GM12874 (cell line): ENCODE results near the gene ANO10.

Experiments used
- TF ChIP-seq, protein P1 (sequence below): IDR thresholded peaks from 2 replicates; pipeline ENCODE4 v1.5.1; 2011; ENCODE audit warnings: low read depth, mild to moderate bottlenecking, control low read depth, low read length, moderate library complexity; ENCODE audit not compliant: insufficient read depth

The ANO10 gene

DNA sequence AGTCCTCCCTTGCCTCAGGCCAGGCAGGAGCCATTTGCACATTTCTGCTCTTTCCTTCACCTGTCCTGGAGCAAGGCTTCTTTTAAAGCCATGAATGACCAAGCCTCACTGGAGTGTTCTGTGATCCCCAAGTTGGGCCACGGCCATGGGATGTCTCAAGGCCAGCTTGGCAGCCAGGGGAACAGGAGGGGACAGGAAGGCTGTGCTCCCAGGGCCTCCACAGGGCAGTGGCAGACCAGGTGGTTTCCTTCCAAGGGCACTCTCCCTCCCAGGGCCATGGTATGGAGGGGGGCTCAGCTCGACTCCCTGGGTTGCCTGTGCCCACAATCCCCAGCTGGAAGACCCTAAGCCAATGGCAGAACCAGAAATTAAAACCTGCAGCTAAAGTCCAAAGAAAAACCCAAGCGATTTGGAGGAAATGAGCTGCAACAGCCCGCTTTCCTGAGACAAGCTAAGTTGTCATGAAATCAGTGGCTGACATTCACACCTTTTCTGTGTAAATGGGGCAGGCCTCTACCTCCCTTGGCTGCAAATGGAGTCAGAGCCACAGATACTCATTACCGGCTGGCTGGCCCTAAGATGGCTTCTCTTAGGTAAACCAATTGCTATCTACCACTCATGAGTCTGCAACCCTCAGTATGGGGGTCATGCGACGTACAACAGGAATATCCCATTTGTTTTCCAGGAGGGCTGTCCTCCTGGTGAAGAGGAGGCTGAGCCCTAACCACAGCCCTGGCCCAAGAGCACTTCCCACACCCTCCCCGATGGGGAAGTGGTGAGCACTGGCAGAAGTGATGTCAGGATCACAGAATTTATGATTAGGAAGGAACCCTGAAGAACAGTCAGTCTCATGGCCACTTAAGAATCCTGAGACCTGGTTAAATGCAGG, 252.2 kb downstream of the ANO10 start:
- TF ChIP-seq, protein P1, sequence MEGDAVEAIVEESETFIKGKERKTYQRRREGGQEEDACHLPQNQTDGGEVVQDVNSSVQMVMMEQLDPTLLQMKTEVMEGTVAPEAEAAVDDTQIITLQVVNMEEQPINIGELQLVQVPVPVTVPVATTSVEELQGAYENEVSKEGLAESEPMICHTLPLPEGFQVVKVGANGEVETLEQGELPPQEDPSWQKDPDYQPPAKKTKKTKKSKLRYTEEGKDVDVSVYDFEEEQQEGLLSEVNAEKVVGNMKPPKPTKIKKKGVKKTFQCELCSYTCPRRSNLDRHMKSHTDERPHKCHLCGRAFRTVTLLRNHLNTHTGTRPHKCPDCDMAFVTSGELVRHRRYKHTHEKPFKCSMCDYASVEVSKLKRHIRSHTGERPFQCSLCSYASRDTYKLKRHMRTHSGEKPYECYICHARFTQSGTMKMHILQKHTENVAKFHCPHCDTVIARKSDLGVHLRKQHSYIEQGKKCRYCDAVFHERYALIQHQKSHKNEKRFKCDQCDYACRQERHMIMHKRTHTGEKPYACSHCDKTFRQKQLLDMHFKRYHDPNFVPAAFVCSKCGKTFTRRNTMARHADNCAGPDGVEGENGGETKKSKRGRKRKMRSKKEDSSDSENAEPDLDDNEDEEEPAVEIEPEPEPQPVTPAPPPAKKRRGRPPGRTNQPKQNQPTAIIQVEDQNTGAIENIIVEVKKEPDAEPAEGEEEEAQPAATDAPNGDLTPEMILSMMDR = no peak

DNA sequence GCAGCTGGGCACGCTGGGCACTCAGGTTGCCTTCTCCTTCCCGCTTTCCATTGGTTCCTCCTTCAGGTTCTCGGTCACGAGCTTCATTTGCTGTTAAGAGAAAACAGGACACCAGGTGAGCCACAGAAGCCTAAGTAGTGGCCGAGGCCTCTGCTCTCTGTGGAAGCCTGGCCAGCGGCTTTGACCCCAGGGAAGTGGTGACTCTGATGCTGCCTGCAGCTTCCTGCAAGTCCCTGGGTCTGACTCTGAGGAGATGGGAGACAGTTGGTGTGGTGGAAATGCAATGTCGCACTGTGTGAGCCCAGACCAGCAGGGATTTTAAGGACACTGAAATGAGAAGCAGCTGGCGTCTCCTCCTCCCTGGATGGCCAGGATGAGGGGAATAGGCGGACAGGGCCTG, 254.9 kb downstream of the ANO10 start:
- TF ChIP-seq, protein P1 = no peak

DNA sequence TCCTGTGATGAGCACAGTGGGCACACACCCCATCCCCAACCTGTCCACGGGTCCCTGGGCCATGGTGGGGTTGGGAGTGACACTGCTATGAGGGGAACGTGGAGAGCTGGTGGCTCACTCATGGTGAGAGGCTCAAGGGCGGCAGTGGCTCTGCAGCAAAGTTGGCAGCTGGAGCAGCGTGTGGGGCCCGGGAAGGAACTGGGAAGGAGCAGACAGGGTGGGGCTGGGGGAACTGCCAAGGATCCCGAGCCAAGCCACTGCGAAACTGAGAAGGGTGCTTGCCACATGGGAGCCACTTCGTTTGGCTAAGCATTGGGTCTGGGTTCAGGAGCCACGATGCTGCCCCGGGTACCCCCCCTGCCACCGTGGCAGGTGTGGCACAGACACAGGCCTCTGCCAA, 255.3 kb downstream of the ANO10 start:
- TF ChIP-seq, protein P1 = no peak

DNA sequence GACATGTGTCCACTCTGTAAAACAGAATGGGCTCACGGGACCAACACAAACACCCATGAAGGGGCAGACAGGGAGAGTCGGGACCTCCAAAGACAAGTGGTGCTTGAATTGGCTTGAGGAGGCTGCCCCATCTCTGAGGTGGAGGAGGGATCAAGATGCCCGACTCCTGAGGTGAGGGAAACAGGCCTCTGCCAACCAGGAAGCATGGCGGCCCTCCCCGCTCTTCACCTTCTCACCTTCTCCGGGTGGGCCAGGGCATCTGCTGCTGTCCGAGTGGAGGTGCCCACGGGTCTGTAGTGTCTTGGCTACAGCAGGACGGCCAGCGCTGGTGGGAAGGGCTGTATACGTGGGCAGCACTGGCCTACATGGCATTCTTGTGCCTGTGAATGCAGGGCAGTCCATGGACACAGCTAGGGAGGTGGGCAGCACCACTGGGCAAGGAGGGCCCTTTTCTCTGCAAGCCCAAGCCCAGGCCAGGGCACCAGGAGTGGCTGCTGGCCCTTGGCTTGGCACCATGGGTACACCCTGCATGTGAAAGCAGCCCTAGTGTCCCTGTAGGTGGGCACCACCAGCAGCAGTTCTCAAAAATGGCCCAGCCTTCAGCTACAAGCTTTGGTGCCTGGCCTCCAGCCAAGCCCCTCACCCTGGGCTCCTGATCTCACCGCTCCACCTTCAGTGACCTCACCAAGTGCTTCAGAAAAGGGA, 256.1 kb downstream of the ANO10 start:
- TF ChIP-seq, protein P1 = no peak

DNA sequence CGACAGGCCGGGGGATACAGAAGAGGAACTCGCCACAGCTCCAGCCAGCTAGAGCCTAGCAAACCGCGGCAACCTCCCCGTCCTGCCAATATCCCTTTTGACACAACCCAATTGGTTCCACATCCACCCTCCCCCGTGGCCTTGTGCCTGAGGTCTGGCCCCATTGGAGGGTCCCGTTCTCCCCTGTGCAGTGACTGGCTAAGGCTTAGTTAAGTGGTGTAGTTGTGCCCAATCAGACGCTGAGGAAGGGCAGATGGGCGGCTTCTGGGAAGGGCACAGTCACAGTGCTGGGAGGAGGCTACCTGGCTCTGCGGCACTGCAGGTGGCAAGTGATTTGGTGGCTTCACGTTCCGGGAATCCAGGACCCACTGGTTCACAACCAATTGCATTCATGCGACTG, 256.9 kb downstream of the ANO10 start:
- TF ChIP-seq, protein P1 = no peak

DNA sequence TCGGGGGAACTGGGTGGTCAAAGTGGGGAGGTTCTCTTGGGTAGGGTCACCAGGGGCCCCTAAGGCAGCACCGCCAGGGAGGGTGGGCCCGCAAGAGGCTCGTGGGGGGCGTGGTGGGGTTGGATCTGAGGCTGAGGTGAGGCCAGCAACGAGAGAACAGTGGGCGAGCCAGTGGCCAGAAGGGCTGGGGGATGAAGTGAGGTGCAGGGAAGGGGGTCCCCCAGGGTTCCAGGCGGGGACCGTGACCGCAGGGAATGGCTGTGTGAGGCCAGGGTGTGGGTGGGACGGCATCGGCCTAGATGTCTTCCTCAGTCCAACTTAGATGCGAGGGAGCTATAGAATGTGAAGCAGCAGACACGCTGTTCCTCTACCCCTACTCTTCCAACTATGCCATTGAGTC, 257.3 kb downstream of the ANO10 start:
- TF ChIP-seq, protein P1 = no peak

DNA sequence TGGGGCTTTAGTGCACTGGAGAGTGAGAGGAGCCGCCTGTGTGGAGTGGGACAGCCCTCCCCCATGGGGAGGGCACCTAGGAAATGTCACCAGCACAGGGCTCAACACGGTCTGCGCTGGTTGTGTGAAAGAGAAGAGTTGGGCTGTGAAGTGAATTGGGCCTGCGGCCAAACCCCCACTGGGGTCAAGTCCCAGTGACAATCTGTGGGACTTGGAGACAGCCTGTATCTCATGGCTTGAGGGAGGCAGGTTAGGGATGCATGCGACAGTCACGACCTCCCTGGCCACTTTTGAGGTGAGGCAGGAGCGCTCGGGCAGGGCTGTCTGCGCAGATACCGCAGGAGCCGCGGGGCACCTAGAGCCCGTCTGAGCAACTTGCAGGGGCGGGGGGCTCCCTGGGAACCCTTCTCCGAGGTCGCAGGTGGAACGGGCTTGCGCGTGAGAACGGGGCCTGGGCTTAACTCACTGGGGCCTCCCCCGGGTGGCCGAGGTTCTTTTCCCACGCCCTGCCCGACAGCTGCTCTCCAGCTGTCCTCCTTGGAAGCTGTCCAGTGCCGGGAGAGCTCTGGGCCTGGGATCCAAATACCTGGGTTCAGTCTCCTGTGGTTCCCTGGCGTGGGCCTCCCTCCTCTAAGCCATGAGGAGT, 258.1 kb downstream of the ANO10 start:
- TF ChIP-seq, protein P1 = no peak
